ENCODE results near the gene PSG5.
"Not testable (repeated sequence)": the region's sequence is repeated elsewhere in the genome, so short reads cannot be mapped to it uniquely, and the experiment has no call there.

Gene PSG5

GRCh38 chr19:43186311-43186935 lies at the start of gene PSG5:
Gene PSG5 (minus strand): TSS chr19:43186536. CDS start chr19:43186405, 131 bp downstream.
- H3K27me3 ChIP-seq (ENCODE audit: insufficient read depth, low read length, poor library complexity); DNase-seq; H3K9ac ChIP-seq (ENCODE audit: low read depth, low read length); H4K20me1 ChIP-seq (ENCODE audit: insufficient read depth, low read length); H3K36me3 ChIP-seq (ENCODE audit: insufficient read depth, low read length); H3K79me2 ChIP-seq (ENCODE audit: insufficient read depth, low read length); H3K4me1 ChIP-seq (ENCODE audit: insufficient read depth, low read length); H2AFZ ChIP-seq (ENCODE audit: low read depth, low read length); ATAC-seq (ENCODE audit: insufficient read depth, low read depth); H3K4me2 ChIP-seq (ENCODE audit: insufficient read depth, low read length); H3K4me3 ChIP-seq (ENCODE audit: low read depth in 1 of 2, low read length in 2 of 2); H3K9me3 ChIP-seq (ENCODE audit: insufficient read depth, low read length, severe bottlenecking); H3K27ac ChIP-seq (ENCODE audit: low read length): not testable (repeated sequence)

- not testable (repeated sequence) for DNase-seq; ATAC-seq (ENCODE audit: insufficient read depth, low read depth); H3K4me1 ChIP-seq (ENCODE audit: insufficient read depth, low read length); H3K9ac ChIP-seq (ENCODE audit: low read depth, low read length); H3K36me3 ChIP-seq (ENCODE audit: insufficient read depth, low read length); H4K20me1 ChIP-seq (ENCODE audit: insufficient read depth, low read length); H3K4me2 ChIP-seq (ENCODE audit: insufficient read depth, low read length); H3K9me3 ChIP-seq (ENCODE audit: insufficient read depth, low read length, severe bottlenecking); H3K4me3 ChIP-seq (ENCODE audit: low read depth in 1 of 2, low read length in 2 of 2); H3K79me2 ChIP-seq (ENCODE audit: insufficient read depth, low read length); H3K27me3 ChIP-seq (ENCODE audit: insufficient read depth, low read length, poor library complexity); H3K27ac ChIP-seq (ENCODE audit: low read length); H2AFZ ChIP-seq (ENCODE audit: low read depth, low read length)
Measured at GRCh38 chr19:43235686-43236085, 49.4 kb upstream of the PSG5 start.

GRCh38 chr19:43229315-43229714 lies 43.0 kb upstream of the PSG5 start:
- H3K9ac ChIP-seq (ENCODE audit: low read depth, low read length): no peak overlapping the region
- H3K27ac ChIP-seq (ENCODE audit: low read length): no peak overlapping the region
- no peak for DNase-seq
- no peak for TF ChIP-seq EZH2 (IDR thresholded peaks at IDR 0.05; ENCODE audit: borderline replicate concordance, low read depth, low read length, severe bottlenecking)
- no peak for TF ChIP-seq CTCF (IDR thresholded peaks at IDR 0.05; ENCODE audit: borderline replicate concordance, extremely low read depth, low read length, poor library complexity, severe bottlenecking)
- H3K4me1 ChIP-seq (ENCODE audit: insufficient read depth, low read length): no peaks in the 10 kb centered on the region
- peaks cover 27% of the 10 kb centered on the region for H3K9me3 ChIP-seq (ENCODE audit: insufficient read depth, low read length, severe bottlenecking)
- no peak for ATAC-seq (ENCODE audit: insufficient read depth, low read depth)
- no peaks in the 10 kb centered on the region for H3K27me3 ChIP-seq (ENCODE audit: insufficient read depth, low read length, poor library complexity)
- no peak overlapping the region for H2AFZ ChIP-seq (ENCODE audit: low read depth, low read length)
- H3K79me2 ChIP-seq (ENCODE audit: insufficient read depth, low read length): no peaks in the 10 kb centered on the region
- H3K4me2 ChIP-seq (ENCODE audit: insufficient read depth, low read length): no peak overlapping the region
- no peaks in the 10 kb centered on the region for H4K20me1 ChIP-seq (ENCODE audit: insufficient read depth, low read length)
- no peak overlapping the region for H3K4me3 ChIP-seq (ENCODE audit: low read depth in 1 of 2, low read length in 2 of 2)
- no peaks in the 10 kb centered on the region for H3K36me3 ChIP-seq (ENCODE audit: insufficient read depth, low read length)

GRCh38 chr19:43228730-43229129 lies 42.4 kb upstream of the PSG5 start:
- H3K4me3 ChIP-seq (ENCODE audit: low read depth in 1 of 2, low read length in 2 of 2); H3K4me2 ChIP-seq (ENCODE audit: insufficient read depth, low read length); H4K20me1 ChIP-seq (ENCODE audit: insufficient read depth, low read length); H3K79me2 ChIP-seq (ENCODE audit: insufficient read depth, low read length); H3K27me3 ChIP-seq (ENCODE audit: insufficient read depth, low read length, poor library complexity); H2AFZ ChIP-seq (ENCODE audit: low read depth, low read length); H3K4me1 ChIP-seq (ENCODE audit: insufficient read depth, low read length); H3K36me3 ChIP-seq (ENCODE audit: insufficient read depth, low read length); H3K27ac ChIP-seq (ENCODE audit: low read length); ATAC-seq (ENCODE audit: insufficient read depth, low read depth); H3K9ac ChIP-seq (ENCODE audit: low read depth, low read length): not testable (repeated sequence)
- peak; percentile 42 for DNase-seq
- peaks cover 27% of the 10 kb centered on the region for H3K9me3 ChIP-seq (ENCODE audit: insufficient read depth, low read length, severe bottlenecking)

GRCh38 chr19:43226986-43227385 lies 40.6 kb upstream of the PSG5 start:
- not testable (repeated sequence) for DNase-seq; H3K79me2 ChIP-seq (ENCODE audit: insufficient read depth, low read length); H3K4me1 ChIP-seq (ENCODE audit: insufficient read depth, low read length); H3K27me3 ChIP-seq (ENCODE audit: insufficient read depth, low read length, poor library complexity); H3K4me2 ChIP-seq (ENCODE audit: insufficient read depth, low read length); H3K27ac ChIP-seq (ENCODE audit: low read length); ATAC-seq (ENCODE audit: insufficient read depth, low read depth); H2AFZ ChIP-seq (ENCODE audit: low read depth, low read length); H3K4me3 ChIP-seq (ENCODE audit: low read depth in 1 of 2, low read length in 2 of 2); H4K20me1 ChIP-seq (ENCODE audit: insufficient read depth, low read length); H3K9ac ChIP-seq (ENCODE audit: low read depth, low read length); H3K36me3 ChIP-seq (ENCODE audit: insufficient read depth, low read length)
- H3K9me3 ChIP-seq (ENCODE audit: insufficient read depth, low read length, severe bottlenecking): peaks cover 27% of the 10 kb centered on the region
